Sigmoid colon (tissue), 7 donors: ENCODE measurements around the gene TMEM87A. TPM values are rescaled to one million over a fixed set of nuclear protein-coding genes. Genes with fewer than 3 reads are reported as not detected.

Source experiments
- DNase-seq: peaks from one replicate; pipeline ENCODE4 v3.0.0-alpha.2; 2019
- H3K27ac ChIP-seq, 4 donors: fragments of 200-600 bp; sonication (generic); one replicate each; pipeline ENCODE4 v1.5.1; 2016 to 2019; ENCODE audit warnings: mild to moderate bottlenecking in 1 of 4
- H3K27me3 ChIP-seq, 3 donors: fragments of 200-600 bp; sonication (generic); one replicate each; pipeline ENCODE4 v1.5.1; 2019; ENCODE audit warnings: mild to moderate bottlenecking in 1 of 3
- H3K36me3 ChIP-seq, 4 donors: fragments of 200-600 bp; sonication (generic); one replicate each; pipeline ENCODE4 v1.5.1; 2016 to 2019
- H3K4me1 ChIP-seq, 4 donors: fragments of 200-600 bp; sonication (generic); one replicate each; pipeline ENCODE4 v1.5.1; 2017 to 2019
- H3K4me3 ChIP-seq, 4 donors: fragments of 200-600 bp; sonication (generic); one replicate each; pipeline ENCODE4 v1.5.1; 2017 to 2019; ENCODE audit warnings: mild to moderate bottlenecking in 2 of 4, moderate library complexity in 1 of 4
- H3K9me3 ChIP-seq, 4 donors: fragments of 200-600 bp in 3 of 4; sonication (generic) in 3 of 4; one replicate each; pipeline versions ENCODE4 v1.5.1 to v1.6.1; 2013 to 2019
- CTCF ChIP-seq, 4 experiments: fragments of 450-650 bp in 3 of 4; fragments of 200-600 bp in 1 of 4; IDR thresholded peaks; one replicate each; pipeline ENCODE4 v1.5.1; 2016 to 2019; ENCODE audit warnings: antibody characterized with exemption in 4 of 4, mild to moderate bottlenecking in 3 of 4, moderate library complexity in 2 of 4
- EP300 ChIP-seq, 4 donors: sonication (generic); formaldehyde crosslinking; IDR thresholded peaks; one replicate each; pipeline ENCODE4 v1.6.1; 2017; ENCODE audit warnings: antibody characterized with exemption in 4 of 4
- POLR2A ChIP-seq, 2 donors: fragments of 450-650 bp; IDR thresholded peaks; one replicate each; pipeline ENCODE4 v1.6.1; 2016; ENCODE audit warnings: antibody characterized with exemption in 2 of 2, mild to moderate bottlenecking in 2 of 2, moderate library complexity in 2 of 2
- POLR2AphosphoS5 ChIP-seq, 4 donors: sonication (generic); formaldehyde crosslinking; IDR thresholded peaks; one replicate each; pipeline ENCODE4 v1.6.1; 2017; ENCODE audit warnings: antibody characterized with exemption in 4 of 4
- WGBS, 2 donors: extraction: QIAGEN DNeasy Blood & Tissue Kit; methylation state at CpG; one replicate each; pipeline ENCODE4 v1.1.7; 2013; 5-methylcytosine and 5-hydroxymethylcytosine counted together
- intact Hi-C: fragments of 100-400 bp; cut with DNase I; formaldehyde crosslinking; loops from one replicate; pipeline ENCODE4 v1.15.1; 2023
- polyA plus RNA-seq, 3 donors: library from polyadenylated mRNA; stranded (reverse); fragments of 200-250 nt; gene quantifications; one replicate each; pipeline ENCODE4 v1.2.3, GENCODE V29; 2013
- total RNA-seq, 4 donors: library from RNA; depleted of rRNA; stranded (reverse); fragments of >200 nt; gene quantifications; one replicate each; pipeline ENCODE4 v1.1.0, GENCODE V29; 2016
- donor health status: healthy with polysubstance abuse.
- donor health status: Bipolar disorder and iron deficiency.
- donor health status: healthy.

The TMEM87A gene
- total and polyA plus RNA-seq, 7 donors: 9.6 to 45.3 (median 41.0) TPM

- WGBS, 2 donors: 90 to 94% methylated on average over 4 of the region's 4 CpGs
- Histone ChIP-seq H3K27me3 (no peaks in the 10 kb centered on the region), H3K36me3 (peaks cover 21 to 92% (median 34%) of the 10 kb centered on the region in 4 donors), H3K4me1 (no peaks in the 10 kb centered on the region), H3K4me3 (no peak overlapping the region), H3K27ac (no peak overlapping the region), H3K9me3 (no peaks in the 10 kb centered on the region)
- no peak for DNase-seq
- intact Hi-C loops: no loop called here
- TF ChIP-seq POLR2AphosphoS5 (IDR thresholded peaks at IDR 0.05) (no peak), CTCF (IDR thresholded peaks at IDR 0.05) (no peak), POLR2A (IDR thresholded peaks at IDR 0.05) (no peak), EP300 (IDR thresholded peaks at IDR 0.05) (no peak)
These were observed 57.1 kb downstream of the TMEM87A start for GRCh38 chr15:42215913-42216829.

- 91 to 95% methylated on average over 1 of the region's 1 CpG for WGBS, 2 donors
- Histone ChIP-seq H3K4me3 (no peak overlapping the region), H3K4me1 (no peaks in the 10 kb centered on the region), H3K9me3 (no peaks in the 10 kb centered on the region), H3K27me3 (no peaks in the 10 kb centered on the region), H3K27ac (no peak overlapping the region), H3K36me3 (peaks cover 15 to 93% (median 34%) of the 10 kb centered on the region in 4 donors)
- intact Hi-C loops: no loop called here
- no peak for DNase-seq
- no peak for TF ChIP-seq POLR2A (IDR thresholded peaks at IDR 0.05)
- TF ChIP-seq EP300 (IDR thresholded peaks at IDR 0.05): no peak
- TF ChIP-seq CTCF (IDR thresholded peaks at IDR 0.05): no peak
These were observed 58.6 kb downstream of the TMEM87A start for GRCh38 chr15:42214600-42214999.

- DNase-seq: no peak
- Histone ChIP-seq H3K4me1 (peaks cover 0 to 2% (median 0%) of the 10 kb centered on the region in 4 donors), H3K36me3 (peaks cover 6 to 82% (median 24%) of the 10 kb centered on the region in 4 donors), H3K9me3 (no peaks in the 10 kb centered on the region), H3K4me3 (no peak overlapping the region), H3K27ac (no peak overlapping the region), H3K27me3 (no peaks in the 10 kb centered on the region)
- TF ChIP-seq POLR2AphosphoS5 (IDR thresholded peaks at IDR 0.05) (no peak), POLR2A (IDR thresholded peaks at IDR 0.05) (no peak), EP300 (IDR thresholded peaks at IDR 0.05) (no peak), CTCF (IDR thresholded peaks at IDR 0.05) (no peak)
- intact Hi-C loops: no loop called here
These were observed 59.7 kb downstream of the TMEM87A start for GRCh38 chr15:42213511-42213910.

GRCh38 chr15:42210696-42211095 lies 62.5 kb downstream of the TMEM87A start:
- H3K9me3 ChIP-seq: no peaks in the 10 kb centered on the region
- H3K27me3 ChIP-seq: no peaks in the 10 kb centered on the region
- H3K4me1 ChIP-seq: peaks cover 0 to 22% (median 18%) of the 10 kb centered on the region in 4 donors
- no peak for DNase-seq
- 94 to 95% methylated on average over 4 of the region's 4 CpGs for WGBS, 2 donors
- H3K36me3 ChIP-seq: peaks cover 0 to 54% (median 10%) of the 10 kb centered on the region in 4 donors
- intact Hi-C loops: no loop called here
- TF ChIP-seq EP300 (IDR thresholded peaks at IDR 0.05): no peak
- TF ChIP-seq POLR2AphosphoS5 (IDR thresholded peaks at IDR 0.05): no peak
- no peak for TF ChIP-seq POLR2A (IDR thresholded peaks at IDR 0.05)
- TF ChIP-seq CTCF (IDR thresholded peaks at IDR 0.05): no peak
- no peak overlapping the region for H3K27ac ChIP-seq
- no peak overlapping the region for H3K4me3 ChIP-seq
